HG03460 (cell line): ENCODE data around the gene JMJD7.

Source experiments
- ATAC-seq: cut with Tn5 transposase; IDR thresholded peaks from one replicate; pipeline ENCODE4 v1.9.1; 2021; ENCODE audit not compliant: unreplicated experiment

Gene JMJD7

GRCh38 chr15:41799488-41799805, 28.4 kb upstream of the JMJD7 start:
- no peak for ATAC-seq

DNA sequence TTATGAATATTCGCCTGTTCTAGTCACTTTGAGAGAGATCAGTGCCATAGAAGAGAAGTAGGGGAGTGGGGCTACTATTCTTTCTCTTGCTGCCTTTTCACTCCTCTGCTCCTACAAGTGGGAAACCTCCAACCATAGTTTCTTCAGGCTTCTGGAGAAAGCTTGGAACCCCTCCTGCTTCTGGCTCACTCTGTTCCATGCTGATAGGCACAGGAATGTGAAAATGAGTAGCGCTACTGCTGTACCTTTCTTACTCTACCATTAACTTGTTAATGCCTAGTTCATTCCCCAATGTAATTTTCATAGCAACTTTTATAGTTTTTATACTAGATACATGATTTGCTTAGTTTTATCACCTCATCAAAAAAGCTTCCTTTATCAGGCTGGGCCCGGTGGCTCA, 26.7 kb upstream of the JMJD7 start:
- ATAC-seq, result no peak

DNA sequence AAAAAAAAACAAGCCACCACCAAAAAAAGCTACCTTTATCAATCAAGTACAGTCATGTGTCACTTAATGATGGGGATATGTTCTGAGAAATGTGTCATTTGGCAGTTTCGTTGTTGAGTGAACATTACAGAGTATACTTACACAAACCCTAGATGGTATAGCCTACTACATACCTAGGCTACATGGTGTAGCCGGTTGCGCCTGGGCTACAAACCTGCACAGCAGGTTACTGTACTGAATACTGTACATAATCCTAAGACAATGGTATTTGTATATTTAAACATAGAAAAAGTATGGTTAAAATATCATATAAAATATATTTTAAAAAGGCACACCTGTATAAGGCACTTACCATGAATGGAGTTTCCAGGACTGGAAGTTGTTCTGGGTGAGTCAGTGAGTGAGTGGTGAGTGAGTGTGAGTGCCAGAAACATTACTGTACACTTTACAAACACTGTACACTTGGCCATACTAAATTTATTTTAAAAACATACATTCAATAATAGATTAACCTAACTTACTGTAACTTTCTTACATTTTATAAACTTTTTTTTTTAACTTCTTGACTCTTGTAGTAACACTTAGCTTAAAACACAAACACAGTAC, 25.9 kb upstream of the JMJD7 start:
- no peak for ATAC-seq

DNA sequence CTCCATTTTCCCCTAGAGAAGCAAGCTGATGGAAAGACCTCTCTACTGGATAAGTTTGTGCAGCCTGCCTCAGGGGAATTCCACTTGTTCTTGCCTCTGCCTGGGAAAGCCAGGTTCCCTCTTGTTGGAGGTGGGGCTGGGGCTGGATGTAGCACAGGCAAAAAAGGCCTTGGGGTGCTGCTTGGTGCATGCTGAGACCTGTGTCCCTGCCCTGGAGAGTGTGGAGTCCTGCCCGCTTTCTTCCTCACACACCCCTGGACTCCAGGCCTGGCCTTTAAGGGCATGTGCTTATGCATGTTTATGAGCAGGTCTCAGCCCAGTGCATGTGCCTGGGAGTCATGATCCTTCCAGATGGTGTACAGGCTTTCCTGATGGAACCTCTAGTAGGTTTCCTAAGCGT, 23.5 kb upstream of the JMJD7 start:
- no peak for ATAC-seq

DNA sequence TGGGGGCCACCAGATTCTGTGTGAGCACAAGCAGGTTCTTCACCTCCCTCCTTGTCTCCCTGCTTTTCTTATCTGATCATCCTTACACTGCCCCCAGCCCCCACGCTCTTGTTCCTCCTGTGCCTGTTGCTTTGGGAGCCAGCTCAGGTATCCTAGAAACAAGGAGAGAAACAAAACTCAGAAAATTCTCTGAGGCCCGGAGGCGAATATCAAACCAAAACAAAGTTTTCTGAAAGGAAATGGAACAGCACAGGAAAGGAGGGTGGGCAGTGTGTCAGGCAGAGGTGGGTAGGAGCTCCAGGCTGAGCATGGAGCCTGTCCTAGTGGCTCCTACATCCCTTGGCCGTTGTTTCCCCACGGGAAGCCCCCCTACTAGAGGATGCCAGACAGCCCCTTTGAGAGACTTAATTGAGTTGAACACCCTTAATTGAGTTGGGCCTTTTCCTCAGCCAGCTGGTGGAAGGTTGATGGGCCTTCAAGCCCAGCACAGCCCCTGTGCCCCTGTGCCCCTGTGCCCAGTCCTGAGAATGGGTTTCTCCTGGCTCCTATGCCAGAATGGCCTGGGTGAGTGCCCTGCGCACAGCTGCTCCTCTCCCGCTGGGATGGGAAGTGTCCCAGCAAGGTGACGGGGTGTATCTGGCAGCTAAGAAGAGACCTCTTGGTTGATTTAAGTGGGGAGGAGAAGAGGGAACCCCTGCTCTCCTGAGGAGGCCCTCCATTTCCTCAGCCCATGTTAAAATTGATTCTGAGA, 22.8 kb upstream of the JMJD7 start:
- ATAC-seq, result no peak

DNA sequence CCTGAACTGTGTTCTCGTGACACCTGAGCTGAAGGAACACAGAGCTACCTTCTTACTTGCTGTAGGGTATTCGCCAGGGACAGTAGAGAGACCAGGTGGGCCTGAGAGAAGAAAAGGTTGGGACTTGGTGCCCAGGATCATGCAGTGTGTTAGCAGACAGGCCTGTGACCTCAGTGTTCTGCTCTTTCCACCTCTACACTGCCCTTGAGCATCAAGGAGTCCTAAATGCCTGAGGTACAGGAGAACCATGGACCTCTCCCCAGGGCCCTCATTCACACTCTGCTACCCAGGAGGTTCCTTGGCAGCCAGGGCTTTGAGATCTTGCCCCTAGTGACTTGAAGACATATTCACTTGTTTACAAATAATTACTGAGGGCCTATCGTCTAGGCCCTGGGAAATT, 22.2 kb upstream of the JMJD7 start:
- ATAC-seq, result no peak

DNA sequence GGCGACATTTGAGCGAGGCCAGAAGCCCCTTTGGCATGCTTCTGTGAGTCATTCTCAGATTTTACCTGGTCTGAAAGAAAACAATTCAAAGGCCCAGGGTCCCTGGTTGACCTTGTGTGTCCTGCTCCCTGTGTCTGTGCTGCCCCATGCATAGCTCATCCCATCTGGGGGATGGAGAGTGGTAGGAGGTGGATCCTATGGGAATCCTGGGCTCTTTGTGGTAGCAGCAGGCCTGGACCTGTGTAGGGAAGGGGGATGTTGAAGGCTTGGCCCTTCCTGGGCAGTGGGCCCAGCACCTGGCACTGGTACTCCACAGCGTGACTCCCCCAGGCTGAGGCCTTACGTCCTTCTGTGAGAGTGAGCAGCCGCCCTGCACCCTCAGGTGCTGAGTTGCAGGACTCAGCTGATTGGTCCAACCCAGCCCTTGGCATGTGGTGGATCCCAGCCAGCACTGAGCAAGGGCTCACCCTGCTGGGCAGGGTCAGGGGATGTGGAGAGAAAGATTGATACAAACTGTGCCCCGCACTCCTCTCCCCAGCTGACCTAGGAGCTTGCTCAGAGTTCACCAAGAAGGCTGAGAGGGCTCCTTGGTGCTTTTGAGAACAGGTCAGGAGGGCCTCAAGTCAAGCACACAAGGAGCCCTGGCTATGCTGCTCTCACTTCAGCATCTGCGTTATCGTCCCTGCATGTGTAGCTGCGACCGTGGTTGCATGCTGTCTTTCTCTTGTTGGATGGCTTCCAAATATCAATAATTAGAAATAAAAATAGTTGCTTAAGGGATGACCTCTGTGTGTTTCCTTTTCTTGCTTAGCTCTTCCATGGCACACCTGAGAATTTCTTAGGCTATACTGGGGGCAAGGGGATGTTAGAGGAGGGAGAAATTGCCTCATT, 21.4 kb upstream of the JMJD7 start:
- ATAC-seq, result no peak

- ATAC-seq, result no peak
Observed at GRCh38 chr15:41809121-41809520, 18.8 kb upstream of the JMJD7 start.

DNA sequence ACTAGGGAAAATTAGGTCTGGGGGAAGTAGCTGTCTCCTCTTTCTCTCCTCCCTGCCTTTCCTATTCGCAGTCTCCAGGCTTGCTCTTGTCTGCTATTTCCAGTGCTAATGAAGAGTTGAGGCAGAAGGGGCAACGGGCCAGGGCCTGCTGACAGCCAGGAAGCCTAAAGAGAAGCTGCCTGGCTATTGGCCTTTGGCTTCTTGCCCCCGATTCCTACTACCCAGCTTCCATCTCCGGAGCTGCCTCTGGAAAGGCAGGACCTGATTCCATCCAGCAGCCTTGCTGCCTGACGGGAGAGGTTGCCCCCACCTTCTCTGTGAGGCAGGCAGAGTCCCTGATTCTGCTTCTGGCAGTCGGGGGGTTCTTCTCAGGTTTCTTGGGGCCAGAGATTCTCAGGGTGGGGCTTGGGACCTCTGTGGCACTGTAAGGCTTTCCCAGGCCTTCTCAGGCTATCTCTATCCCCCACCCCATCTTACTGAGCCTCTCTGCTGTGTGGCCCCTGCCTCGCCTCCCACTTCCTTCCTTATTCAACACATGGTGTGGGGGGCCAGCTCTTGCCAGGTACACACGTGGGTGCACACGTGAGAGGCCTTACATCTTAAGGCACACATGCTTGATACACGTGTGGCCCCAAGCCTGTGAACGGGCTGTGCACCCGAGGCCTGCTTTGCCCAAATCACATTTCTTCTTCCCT, 18.2 kb upstream of the JMJD7 start:
- ATAC-seq, result no peak

- no peak for ATAC-seq
Observed at GRCh38 chr15:41810651-41811431, 17.1 kb upstream of the JMJD7 start.

DNA sequence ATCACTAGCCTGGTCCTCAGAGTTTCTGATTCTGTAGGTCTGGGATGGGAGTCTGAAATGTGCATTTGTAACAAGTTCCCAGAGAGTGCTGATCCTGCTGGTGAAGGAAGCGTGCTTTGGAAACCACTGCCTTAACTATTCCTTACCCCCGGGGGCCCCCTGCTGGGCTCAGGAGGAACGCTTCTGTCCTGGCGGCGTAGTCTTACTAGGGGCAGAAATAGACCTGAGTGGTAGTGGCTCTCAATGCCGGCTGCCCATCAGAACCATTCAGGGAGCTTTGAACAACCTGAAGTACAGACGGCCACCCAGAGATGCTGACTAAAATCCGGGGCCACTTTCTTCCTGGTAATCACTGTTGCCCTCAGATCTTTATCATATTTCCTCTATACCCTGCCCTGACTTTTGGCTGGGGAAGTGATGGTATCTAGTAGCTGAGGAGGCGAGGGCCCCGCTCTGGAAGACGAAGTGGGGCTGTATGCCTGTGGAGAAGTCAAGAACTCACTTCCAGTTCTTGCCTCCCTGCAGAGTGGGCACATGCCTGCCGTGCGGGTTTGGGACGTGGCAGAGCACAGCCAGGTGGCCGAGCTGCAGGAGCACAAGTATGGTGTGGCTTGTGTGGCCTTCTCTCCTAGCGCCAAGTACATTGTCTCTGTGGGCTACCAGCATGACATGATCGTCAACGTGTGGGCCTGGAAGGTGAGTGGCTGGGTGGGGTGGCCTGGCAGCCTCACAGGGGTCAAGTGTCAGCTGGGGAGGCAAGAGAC, 16.3 kb upstream of the JMJD7 start:
- ATAC-seq, result no peak

DNA sequence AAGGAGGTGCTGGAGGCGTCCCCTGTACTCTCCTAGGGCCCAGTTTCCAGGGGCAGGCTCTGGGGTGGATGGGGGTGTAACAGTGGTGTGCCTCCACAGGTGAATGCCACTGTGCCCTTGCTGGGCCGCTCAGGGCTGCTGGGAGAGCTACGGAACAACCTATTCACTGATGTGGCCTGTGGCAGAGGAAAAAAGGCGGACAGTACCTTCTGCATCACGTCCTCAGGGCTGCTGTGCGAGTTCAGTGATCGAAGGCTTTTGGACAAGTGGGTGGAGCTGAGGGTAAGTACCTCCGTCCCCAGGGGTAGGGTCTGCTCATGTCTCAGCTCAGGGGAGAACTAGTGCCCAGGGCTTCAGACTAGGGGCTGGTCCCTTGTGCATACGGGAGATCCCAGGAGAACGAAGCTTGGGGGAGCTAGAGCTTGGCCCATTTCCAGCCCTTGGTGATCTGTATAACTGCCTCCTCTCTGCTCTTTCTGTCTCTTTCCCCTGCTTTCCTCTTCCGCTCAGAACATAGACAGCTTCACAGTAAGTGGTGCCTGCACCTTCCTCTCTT, 15.0 kb upstream of the JMJD7 start:
- ATAC-seq, result no peak

DNA sequence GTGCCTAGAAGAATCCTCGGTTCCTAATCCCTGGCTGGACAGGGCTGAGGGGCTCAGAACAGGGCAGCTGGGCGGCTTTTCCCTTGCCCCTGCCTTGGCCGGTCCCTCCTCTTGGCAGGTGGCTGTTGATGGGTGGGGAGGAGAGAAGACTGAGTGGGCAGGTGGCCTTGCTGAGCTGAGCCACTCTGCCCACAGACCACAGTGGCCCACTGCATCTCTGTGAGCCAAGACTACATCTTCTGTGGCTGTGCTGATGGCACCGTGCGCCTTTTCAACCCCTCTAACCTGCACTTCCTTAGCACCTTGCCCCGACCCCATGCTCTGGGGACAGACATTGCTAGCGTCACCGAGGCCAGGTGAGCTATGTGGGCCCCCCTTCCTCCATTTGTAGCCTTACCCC, 14.5 kb upstream of the JMJD7 start:
- no peak for ATAC-seq

- no peak for ATAC-seq
Observed at GRCh38 chr15:41814534-41814933, 13.4 kb upstream of the JMJD7 start.

DNA sequence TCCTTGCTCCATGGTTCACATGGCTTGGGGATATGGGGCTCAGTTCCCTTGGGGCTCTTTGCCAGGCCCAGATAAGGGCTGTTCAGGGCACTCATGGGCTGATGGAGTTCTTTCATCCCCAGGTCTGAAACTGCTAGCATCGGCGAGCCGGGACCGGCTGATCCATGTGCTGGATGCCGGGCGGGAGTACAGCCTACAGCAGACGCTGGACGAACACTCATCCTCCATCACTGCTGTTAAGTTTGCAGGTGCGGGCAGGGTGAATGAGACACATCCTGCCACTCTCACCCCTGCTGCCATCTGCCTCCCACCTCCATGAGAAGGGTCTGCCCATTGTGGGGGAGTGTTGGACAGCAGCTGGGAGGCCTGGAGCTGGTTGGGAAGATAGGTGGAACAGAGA, 11.1 kb upstream of the JMJD7 start:
- no peak for ATAC-seq

DNA sequence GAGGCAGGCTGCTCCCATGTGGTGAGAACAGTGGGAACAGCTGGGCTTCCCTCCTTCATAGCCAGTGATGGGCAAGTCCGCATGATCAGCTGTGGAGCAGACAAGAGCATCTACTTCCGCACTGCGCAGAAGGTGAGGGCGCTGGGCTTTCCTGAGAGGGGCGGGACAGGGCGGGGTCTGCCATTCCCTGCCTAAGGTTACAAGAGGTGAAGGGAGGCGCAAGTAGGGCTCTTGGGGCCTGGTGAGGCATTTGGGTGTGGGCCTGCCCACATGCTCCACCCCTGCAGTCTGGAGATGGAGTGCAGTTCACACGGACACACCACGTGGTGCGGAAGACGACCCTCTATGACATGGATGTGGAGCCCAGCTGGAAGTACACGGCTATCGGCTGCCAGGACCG, 10.6 kb upstream of the JMJD7 start:
- ATAC-seq, result no peak

DNA sequence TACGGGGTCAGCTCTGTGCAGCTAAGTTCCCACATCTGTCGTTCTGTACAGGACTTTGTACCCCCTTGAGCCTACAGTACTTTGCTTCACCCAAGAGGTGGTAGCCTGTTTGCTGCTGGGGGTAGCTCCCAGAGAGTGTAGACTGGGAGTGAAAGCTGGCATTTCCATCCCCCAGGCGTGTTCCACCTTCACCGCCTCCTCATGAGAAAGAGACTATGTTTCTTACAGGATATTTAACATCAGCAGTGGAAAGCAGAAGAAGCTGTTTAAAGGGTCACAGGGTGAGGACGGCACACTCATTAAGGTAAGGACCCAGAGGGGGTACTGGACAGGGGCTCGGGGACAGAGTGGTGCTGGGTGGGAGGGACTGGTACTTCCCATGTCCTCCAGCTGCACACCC, 10.1 kb upstream of the JMJD7 start:
- ATAC-seq, result no peak

GRCh38 chr15:41819455-41820050, 8.3 kb upstream of the JMJD7 start:
- ATAC-seq, result no peak

DNA sequence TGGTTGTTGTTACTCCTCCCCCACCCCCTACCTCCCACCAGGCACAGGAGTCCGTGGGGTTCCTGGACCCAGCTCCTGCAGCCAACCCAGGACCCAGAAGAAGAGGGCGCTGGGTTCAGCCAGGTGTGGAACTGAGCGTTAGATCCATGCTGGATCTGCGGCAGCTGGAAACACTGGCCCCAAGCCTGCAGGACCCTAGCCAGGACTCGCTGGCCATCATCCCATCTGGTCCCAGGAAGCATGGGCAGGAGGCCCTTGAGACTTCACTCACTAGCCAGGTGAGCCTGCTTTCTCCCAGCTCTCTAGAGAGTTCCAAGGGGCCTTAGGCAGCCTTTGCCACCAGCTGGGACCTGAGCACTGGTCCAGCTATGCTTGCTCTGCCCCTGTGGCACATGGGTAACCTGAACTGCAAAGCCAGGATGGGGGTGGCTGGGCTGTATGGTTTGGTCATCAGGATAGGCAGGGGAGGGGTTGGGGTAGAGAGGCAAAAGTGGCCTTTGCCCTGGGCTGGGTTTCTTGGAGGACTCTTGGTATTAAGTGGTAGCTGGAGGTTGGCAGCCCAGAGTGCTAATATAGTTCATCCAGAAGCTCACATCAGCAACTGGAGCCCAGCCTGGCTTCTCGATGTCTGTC, 7.0 kb upstream of the JMJD7 start:
- ATAC-seq, result no peak
